HG03521 (cell line): ENCODE results near the gene LRRC47.

Experiments used
- ATAC-seq: cut with Tn5 transposase; IDR thresholded peaks from one replicate; pipeline ENCODE4 v1.9.1; 2021; ENCODE audit warnings: mild to moderate bottlenecking, moderate library complexity; ENCODE audit not compliant: unreplicated experiment

LRRC47 gene

DNA sequence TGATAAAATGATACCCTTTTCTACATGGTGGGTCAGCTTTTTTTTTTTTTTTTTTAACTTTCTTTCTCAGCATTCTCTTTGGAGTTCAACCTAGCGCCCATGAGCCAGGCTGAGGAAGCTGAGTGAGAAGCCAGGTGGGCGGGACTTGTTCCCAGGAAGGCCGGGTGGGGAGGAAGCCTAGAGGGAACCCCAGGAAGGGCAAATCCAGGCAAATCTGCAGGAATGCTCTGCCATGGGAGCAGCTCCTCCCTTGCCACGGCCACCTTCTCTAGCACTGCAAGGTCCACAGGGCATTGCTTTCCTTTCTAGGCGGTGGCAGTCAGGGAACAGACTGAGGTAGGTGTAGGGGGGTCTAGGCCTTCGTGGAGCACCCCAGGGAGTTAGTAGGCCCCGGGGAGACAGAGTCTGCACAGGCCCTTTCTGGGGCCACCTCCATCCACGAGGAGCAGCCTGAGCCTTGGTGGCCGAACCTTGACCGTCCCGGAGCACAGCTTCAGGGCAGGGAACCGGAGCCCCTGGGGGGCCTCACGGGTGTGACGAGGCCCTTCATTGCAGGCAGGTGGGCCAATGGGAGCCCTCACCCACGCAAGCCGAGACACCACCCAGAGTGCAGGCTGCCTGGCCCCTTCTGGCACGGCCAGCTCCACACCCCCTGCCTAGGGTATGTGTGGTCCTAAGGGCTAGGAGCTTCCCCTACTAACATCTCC lies 62.3 kb downstream of the LRRC47 start:
- no peak for ATAC-seq

DNA sequence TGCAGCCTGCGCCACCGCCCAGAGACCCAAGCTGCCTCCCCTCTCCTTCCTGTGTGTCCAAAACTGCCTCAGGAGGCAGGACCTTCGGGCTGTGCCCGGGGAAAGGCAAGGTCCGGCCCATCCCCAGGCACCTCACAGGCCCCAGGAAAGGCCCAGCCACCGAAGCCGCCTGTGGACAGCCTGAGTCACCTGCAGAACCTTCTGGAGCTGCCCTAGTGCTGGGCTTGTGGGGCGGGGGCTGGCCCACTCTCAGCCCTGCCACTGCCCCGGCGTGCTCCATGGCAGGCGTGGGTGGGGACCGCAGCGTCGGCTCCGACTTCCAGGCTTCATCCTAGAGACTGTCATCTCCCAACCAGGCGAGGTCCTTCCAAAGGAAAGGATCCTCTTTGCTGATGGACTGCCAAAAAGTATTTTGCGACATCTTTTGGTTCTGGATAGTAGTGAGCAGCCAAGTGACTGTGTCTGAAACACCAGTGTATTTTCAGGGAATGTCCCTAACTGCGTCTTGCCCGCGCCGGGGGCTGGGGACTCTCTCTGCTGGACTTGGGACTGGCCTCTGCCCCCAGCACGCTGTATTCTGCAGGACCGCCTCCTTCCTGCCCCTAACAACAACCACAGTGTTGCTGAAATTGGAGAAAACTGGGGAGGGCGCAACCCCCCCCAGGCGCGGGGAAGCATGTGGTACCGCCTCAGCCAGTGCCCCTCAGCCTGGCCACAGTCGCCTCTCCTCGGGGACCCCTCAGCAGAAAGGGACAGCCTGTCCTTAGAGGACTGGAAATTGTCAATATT lies 63.0 kb downstream of the LRRC47 start:
- ATAC-seq: no peak

DNA sequence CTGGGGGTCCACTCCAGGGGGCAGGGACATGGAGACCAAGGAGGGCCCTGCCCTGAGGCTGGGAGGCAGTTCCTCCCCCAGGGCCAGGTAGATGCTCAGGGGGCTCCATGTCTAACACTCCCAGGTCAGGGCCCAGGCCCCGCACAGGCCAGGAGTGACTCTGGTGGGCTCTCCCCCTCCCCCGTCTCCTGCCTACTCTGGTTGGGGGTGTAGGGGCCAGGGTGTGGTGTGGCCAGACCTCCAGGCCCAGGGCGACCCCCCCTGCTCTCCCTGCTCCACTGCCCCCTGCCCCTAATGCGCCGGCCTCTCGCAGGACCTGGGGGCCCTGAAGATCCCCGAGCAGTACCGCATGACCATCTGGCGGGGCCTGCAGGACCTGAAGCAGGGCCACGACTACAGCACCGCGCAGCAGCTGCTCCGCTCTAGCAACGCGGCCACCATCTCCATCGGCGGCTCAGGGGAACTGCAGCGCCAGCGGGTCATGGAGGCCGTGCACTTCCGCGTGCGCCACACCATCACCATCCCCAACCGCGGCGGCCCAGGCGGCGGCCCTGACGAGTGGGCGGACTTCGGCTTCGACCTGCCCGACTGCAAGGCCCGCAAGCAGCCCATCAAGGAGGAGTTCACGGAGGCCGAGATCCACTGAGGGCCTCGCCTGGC lies 63.7 kb downstream of the LRRC47 start:
- no peak for ATAC-seq

DNA sequence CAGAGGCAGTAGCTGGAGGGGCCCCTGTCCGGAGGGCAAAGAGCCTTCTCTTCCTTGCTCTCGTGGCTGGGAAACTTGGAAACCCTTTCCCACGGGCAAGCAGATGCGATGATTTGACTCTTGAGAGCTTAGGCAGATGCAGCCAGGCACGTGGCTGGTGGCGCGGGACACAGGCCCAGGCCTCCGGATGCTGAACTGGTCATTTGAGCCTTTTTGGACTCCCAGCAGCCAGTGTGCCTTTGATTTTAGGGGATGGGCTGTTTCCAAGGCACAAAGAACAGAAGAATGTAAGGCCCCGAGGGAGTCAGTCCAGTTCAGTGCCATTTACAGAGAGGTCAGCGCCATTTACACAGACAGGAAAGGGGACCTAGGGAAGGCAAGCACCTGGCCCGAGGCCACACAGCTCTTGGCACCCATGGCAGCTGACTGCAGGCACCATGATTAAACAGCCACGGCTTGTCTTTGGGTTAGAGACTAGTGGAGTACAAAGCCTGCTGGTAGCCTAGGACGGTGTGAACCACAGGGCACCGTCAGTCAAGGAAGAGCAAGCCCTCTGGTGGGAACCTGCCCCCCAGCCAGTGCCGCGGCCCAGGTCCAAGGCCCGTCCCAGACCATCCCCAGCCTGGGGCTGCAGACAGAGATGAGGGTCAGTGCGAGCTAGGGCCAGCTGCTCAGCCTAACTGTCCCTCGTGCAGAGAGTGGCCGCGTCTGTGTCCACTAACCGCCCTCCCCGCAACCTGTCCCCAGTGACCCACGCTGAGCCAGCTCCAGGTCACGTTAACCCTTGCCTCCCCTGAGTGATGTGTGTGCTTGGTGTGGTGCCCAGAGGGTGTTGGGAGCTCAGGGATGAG lies 64.5 kb downstream of the LRRC47 start:
- ATAC-seq: no peak

DNA sequence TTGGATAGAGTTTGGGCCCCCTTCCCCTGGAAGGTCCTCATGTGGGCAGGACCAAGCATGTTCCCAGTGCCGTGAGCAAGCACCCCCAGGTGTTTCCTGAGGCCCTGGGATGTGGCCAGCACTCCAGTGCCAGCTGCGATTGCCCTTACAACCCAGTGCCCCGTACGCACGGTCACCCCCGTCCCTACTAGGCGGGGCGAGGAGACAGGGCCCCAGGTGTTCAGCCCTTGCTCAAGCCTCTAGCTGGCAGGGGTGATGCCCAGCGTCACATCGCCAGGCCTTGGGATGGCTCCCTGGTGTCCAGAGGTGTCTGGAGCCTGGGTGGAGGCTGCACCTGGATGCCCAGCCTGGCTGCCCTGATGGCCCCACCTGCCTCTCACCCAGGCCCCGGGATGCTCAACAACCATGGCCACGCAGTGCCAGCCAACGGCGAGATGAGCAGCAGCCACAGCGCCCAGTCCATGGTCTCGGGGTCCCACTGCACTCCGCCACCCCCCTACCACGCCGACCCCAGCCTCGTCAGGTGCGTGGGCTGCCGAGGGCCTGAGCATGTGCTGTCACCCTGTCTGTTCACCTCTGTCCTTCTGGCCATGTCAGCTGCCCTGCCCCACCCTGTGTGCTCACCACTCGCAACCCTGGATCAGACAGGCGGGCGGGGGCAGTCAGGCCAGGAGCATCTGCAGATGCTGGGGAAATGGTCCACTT lies 65.6 kb downstream of the LRRC47 start:
- no peak for ATAC-seq

DNA sequence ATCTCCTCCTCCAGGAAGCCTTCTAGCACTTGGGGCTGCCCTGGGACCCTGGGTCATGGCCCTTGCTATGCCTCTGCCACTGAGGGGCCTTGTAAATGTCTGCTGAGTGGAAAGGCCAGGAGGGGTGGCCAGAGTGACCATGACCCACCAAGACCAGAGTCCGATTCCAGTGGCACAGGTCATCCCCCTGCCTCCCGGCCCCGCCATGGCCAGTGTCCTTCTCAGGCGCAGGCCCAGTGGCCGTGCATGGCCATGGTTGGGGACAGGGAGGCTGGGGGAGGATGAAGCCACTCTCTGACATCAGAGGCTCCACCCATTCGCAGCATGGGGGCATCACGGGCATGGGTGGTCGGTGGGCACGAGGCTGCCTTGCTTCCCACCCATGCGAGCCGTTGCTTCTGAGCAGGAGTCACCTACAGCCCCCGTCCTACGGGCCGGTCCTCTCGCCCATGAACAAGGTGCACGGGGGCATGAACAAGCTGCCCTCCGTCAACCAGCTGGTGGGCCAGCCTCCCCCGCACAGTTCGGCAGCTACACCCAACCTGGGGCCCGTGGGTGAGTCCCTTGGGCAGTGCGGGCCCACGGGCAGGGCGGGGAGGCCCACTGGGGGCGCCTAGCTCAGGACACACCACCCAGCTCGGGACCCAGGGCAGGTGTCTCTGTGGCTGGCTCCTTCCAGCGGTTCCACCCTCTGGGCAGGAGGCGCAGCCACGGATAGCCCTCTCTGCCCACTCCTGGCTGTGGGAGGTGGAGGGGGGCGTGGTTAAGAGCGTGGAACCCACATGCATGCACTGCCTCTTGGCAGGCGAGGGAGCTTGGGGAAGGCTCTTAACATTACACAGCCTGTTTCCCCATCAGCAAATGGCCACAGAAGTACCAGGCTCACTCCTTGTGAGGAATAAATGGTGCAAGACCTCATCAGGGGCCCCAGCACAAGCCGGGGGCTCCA lies 66.4 kb downstream of the LRRC47 start:
- no peak for ATAC-seq
